GM12892 (cell line): ENCODE measurements around the gene MYO7B.

Experiments used
- POLR2A ChIP-seq: IDR thresholded peaks from 2 replicates; pipeline ENCODE4 v1.6.1; 2011; ENCODE audit warnings: low read depth, low read length, control low read depth
- POLR2AphosphoS5 ChIP-seq: IDR thresholded peaks from 2 replicates; pipeline ENCODE4 v1.6.1; 2011; ENCODE audit warnings: low read depth, low read length, control low read depth

DNA sequence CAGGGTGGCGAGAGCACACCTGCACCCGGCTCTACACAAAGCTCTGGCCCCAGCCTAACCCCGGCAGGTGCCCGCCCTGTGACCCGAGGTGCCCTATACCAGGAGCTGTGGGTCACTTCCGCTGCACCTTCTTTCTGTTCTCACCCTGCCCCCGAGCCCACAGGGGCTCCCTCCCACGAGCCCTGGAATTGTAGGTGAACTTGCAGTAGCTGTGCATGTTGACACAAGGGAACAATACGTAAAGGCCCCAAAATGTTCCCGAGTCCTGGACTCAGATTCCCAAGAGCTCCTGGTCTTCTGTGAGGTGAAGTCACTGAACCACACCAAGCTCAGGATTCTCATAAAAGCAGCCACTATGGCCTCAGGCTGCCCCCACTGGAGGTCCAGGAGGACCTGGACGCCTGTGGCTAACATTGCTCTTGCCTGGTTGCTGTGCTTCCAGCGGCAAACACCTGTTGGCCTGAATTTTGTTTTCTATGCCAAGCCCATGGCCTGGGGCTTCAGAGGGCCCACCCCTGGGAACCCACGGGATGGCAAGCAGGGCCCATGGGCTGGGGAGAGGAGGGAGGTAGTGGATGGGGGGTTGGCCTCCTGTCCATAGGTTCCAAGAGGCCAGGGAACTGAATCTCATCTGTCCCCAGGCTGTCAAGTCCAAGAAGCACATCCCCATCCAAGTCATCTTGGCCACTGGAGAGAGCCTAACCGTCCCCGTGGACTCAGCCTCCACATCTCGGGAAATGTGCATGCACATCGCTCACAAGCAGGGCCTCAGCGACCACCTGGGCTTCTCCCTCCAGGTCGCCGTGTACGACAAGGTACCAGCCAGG, 87.3 kb downstream of the MYO7B start:
- TF ChIP-seq POLR2A (no peak), POLR2AphosphoS5 (no peak)
